ENCODE data around the gene RDH12.
A peak's percentile ranks its signal among the peaks of the same experiment; 100 is the strongest.
"Not testable (repeated sequence)": the region's sequence is repeated elsewhere in the genome, so short reads cannot be mapped to it uniquely, and the experiment has no call there.

Gene RDH12

GRCh38 chr14:67718265-67718664 is 16.6 kb downstream of the RDH12 start:
- H3K4me3 ChIP-seq (ENCODE audit: control insufficient read depth, low read depth, low read length), result no peak overlapping the region
- DNase-seq (ENCODE audit: low read depth), result no peak
- TF ChIP-seq, protein P1, sequence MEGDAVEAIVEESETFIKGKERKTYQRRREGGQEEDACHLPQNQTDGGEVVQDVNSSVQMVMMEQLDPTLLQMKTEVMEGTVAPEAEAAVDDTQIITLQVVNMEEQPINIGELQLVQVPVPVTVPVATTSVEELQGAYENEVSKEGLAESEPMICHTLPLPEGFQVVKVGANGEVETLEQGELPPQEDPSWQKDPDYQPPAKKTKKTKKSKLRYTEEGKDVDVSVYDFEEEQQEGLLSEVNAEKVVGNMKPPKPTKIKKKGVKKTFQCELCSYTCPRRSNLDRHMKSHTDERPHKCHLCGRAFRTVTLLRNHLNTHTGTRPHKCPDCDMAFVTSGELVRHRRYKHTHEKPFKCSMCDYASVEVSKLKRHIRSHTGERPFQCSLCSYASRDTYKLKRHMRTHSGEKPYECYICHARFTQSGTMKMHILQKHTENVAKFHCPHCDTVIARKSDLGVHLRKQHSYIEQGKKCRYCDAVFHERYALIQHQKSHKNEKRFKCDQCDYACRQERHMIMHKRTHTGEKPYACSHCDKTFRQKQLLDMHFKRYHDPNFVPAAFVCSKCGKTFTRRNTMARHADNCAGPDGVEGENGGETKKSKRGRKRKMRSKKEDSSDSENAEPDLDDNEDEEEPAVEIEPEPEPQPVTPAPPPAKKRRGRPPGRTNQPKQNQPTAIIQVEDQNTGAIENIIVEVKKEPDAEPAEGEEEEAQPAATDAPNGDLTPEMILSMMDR (conservative IDR thresholded peaks at IDR 0.05; ENCODE audit: control insufficient read depth, insufficient read depth, low read depth, low read length), result no peak

DNA sequence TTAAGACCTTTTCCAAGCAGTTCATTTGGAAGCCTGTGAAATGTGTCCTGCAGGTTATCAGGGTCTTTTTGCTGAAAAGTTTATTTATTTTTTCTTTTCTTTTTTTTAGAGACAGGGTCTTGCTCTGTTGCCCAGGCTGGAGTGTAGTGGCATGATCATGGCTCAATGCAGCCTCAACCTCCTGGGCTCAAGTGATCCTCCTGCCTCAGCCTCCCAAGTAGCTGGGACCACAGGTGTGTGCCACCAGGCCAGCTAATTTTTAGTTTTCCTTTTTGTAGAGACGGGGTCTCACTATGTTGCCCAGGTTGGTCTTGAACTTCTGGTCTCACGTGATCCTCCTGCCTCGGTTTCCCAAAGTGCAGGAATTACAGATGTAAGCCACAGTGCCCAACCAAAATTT is 17.7 kb downstream of the RDH12 start:
- H3K4me3 ChIP-seq (ENCODE audit: control insufficient read depth, low read depth, low read length); DNase-seq (ENCODE audit: low read depth): not testable (repeated sequence)

DNA sequence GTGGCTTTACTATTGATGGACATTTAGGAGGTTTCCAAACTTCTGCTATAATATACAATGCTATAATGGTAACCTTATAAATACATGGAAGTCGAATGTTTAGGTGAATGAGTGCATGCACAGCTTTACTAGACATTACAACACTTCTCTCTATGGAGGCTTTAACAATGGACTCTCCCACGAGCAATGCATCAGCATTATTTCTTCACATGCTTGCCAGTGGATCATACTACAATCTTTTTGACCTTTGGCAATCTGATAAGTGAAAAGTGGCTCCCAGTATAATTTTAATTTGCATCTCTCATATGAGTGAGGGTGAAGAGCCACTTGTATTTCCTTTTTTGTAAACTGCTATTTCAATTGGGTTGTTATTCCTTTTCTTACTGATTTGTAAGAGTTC is 18.2 kb downstream of the RDH12 start:
- no peak overlapping the region for H3K4me3 ChIP-seq (ENCODE audit: control insufficient read depth, low read depth, low read length)
- TF ChIP-seq, protein P1 (conservative IDR thresholded peaks at IDR 0.05; ENCODE audit: control insufficient read depth, insufficient read depth, low read depth, low read length), result no peak
- DNase-seq (ENCODE audit: low read depth), result no peak

DNA sequence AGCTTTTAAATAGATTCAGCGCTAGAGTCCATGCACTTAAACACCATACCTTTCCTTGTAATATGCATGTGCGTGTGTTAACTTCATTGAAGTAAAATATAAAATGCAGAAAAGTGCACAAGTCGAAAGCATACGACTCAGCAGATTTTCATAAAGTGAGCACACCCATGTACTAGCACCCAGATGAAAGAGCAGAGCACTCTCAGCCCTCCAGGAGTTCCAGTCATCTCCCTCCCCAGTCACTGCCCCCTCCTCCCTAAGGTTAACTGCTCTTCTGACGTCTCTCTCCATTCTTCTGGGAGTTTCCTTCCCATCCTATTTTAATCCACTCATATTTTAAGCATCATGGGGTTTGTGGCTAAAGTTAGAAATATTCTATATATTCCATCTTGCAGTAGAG is 20.2 kb downstream of the RDH12 start:
- DNase-seq (ENCODE audit: low read depth), result no peak
- TF ChIP-seq, protein P1 (conservative IDR thresholded peaks at IDR 0.05; ENCODE audit: control insufficient read depth, insufficient read depth, low read depth, low read length), result no peak
- H3K4me3 ChIP-seq (ENCODE audit: control insufficient read depth, low read depth, low read length), result no peak overlapping the region

- H3K4me3 ChIP-seq (ENCODE audit: control insufficient read depth, low read depth, low read length), result no peak overlapping the region
- TF ChIP-seq, protein P1 (conservative IDR thresholded peaks at IDR 0.05; ENCODE audit: control insufficient read depth, insufficient read depth, low read depth, low read length), result no peak
- peak; percentile 56 for DNase-seq (ENCODE audit: low read depth)
Measured at GRCh38 chr14:67722293-67722692, 20.6 kb downstream of the RDH12 start.

- H3K4me3 ChIP-seq (ENCODE audit: control insufficient read depth, low read depth, low read length), result no peak overlapping the region
- no peak for DNase-seq (ENCODE audit: low read depth)
- TF ChIP-seq, protein P1 (conservative IDR thresholded peaks at IDR 0.05; ENCODE audit: control insufficient read depth, insufficient read depth, low read depth, low read length), result no peak
Measured at GRCh38 chr14:67725171-67725570, 23.5 kb downstream of the RDH12 start.

GRCh38 chr14:67727361-67727760 is 25.7 kb downstream of the RDH12 start:
- DNase-seq (ENCODE audit: low read depth), result no peak
- no peak overlapping the region for H3K4me3 ChIP-seq (ENCODE audit: control insufficient read depth, low read depth, low read length)
- TF ChIP-seq, protein P1 (conservative IDR thresholded peaks at IDR 0.05; ENCODE audit: control insufficient read depth, insufficient read depth, low read depth, low read length), result no peak

Measured in fibroblast of mammary gland (primary cell).